Skeletal muscle satellite cell (primary cell): ENCODE results near the gene DDHD1.
A peak's percentile ranks its signal among the peaks of the same experiment; 100 is the strongest.
"Not testable (repeated sequence)": the region's sequence is repeated elsewhere in the genome, so short reads cannot be mapped to it uniquely, and the experiment has no call there.

Experiments
- H3K27me3 ChIP-seq: 2 replicates; pipeline ENCODE4 v1.7.0; 2013; ENCODE audit warnings: low read length; ENCODE audit not compliant: control insufficient read depth, insufficient read depth
- H3K36me3 ChIP-seq: 2 replicates; pipeline ENCODE4 v1.7.0; 2013; ENCODE audit warnings: mild to moderate bottlenecking, control low read depth, low read length; ENCODE audit not compliant: insufficient read depth
- H3K4me1 ChIP-seq: 2 replicates; pipeline ENCODE4 v1.7.0; 2013; ENCODE audit warnings: low read length; ENCODE audit not compliant: control insufficient read depth, insufficient read depth
- H3K4me2 ChIP-seq: 2 replicates; pipeline ENCODE4 v1.7.0; 2013; ENCODE audit warnings: mild to moderate bottlenecking, low read length
- H3K4me3 ChIP-seq: 2 replicates; pipeline ENCODE4 v1.7.0; 2013; ENCODE audit warnings: low read length
- H3K9ac ChIP-seq: 2 replicates; pipeline ENCODE4 v1.7.0; 2013; ENCODE audit warnings: mild to moderate bottlenecking, low read depth, low read length, moderate library complexity
- H3K9me3 ChIP-seq: replicated peaks from 2 replicates; pipeline ENCODE4 v1.7.0; 2013; ENCODE audit warnings: mild to moderate bottlenecking, control low read depth, low read length

Gene DDHD1

DNA sequence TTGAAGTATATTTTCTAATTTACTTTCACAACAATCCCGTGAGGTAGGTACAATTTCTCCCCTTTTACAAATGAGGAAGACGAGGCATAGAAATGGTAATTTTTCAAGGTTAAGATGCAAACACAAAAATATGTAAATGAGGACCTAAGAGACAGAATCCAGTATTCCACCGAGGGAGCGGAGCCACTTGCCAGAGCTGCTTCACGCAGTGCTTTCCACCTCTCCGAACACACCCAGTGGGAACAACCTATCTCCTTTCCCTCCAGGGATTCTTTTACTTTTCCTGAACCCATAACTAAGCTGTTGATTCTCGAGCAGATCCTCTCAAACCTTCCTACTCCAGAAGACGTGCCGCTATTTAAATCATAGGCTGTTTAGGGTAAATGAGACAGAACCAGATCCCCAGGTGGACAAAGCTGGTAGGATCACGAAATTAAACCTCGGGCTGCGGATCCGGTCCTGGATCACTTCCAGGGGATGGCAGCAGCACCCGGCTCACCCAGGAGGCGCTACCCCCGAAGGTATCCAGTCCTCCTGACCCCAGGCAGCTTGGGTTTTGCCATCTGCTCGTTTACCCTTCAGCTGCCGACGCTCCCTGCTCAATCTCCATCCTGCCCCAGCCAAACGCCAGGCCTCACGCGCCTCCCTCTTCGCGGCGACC lies 1.5 kb downstream of the DDHD1 start:
- Histone ChIP-seq H3K36me3 (no peaks in the 10 kb centered on the region), H3K4me3 (peak overlapping the region; percentile 93), H3K27me3 (no peaks in the 10 kb centered on the region), H3K4me1 (peaks cover 6% of the 10 kb centered on the region), H3K9me3 (no peaks in the 10 kb centered on the region), H3K4me2 (peak overlapping the region; percentile 86), H3K9ac (peak overlapping the region; percentile 82)

DNA sequence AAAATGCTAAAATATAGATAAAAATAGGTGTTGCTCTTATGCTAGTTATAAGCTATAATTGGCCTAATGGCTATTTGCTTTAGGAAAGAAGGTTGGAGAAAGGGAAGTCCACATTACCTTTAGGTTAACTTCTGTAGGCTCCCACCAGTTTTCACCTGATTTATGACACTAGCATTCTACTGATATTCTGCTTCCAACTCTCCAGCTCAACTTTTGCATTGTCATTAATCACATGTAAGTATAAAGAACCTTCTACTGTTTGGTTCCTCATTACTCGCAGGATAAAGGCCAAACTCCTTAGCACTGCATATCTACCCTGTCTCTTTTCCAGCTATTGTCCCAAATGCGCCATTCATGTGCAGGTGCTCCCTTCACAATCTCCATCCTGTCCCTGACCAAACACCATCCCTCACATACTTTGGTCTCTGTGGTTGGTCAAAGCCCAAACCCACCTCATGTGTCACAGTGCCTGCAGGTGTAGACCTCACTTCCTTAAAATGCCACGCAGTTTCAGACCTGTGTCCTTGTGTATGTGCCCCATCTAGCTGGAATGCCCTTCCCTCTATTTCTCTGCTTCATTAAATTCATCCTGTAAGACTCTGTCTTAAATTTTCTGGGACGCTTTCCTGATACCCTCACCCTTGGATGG lies 3.3 kb downstream of the DDHD1 start:
- H3K4me3 ChIP-seq, result no peak overlapping the region
- H3K4me1 ChIP-seq, result peaks cover 6% of the 10 kb centered on the region

DNA sequence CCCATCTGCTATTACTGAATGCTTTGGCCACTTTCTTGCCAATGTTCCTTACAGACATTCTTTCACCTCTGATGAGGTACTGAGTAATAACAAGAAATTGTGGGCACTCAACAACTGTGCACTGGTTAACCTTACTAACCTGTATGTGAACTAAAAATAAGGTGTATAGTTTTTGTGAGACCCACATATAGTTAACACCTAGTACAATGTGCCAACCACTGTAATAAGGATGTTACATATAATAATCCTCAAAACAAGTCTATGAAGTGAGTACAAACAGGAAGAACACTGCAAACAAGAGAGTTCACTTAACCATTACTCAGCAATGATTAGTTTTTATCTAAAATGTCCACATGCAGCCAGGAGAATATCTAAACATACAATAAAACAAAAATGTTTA lies 4.5 kb downstream of the DDHD1 start:
- Histone ChIP-seq H3K4me1 (peaks cover 6% of the 10 kb centered on the region), H3K4me2 (no peak overlapping the region), H3K27me3 (no peaks in the 10 kb centered on the region), H3K9me3 (no peaks in the 10 kb centered on the region), H3K4me3 (no peak overlapping the region), H3K9ac (no peak overlapping the region), H3K36me3 (no peaks in the 10 kb centered on the region)

More for the DNA sequence above, 3.3 kb downstream of the DDHD1 start:
- no peaks in the 10 kb centered on the region for H3K9me3 ChIP-seq
- no peaks in the 10 kb centered on the region for H3K36me3 ChIP-seq
- no peaks in the 10 kb centered on the region for H3K27me3 ChIP-seq
- H3K9ac ChIP-seq, result no peak overlapping the region
- no peak overlapping the region for H3K4me2 ChIP-seq

DNA sequence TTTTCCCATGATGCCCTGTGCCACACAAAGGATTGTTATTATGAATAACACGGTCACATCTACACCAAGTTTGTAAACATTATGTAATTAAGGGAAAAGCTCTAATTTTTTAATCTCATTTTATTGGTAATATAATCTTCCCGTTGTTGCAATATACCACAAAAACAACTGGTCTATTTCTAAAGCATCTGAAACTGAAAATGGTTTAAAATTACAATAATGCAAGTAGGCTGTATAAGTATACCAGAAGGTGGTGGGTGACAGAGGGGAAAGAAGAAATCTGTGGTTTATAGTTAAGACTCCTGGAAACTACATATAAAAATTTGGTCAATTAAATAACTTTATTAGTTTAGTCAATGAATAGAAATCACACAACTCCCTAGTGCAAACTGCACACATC lies 5.2 kb downstream of the DDHD1 start:
- Histone ChIP-seq H3K4me3 (no peak overlapping the region), H3K36me3 (no peaks in the 10 kb centered on the region), H3K4me1 (peaks cover 6% of the 10 kb centered on the region), H3K9me3 (no peaks in the 10 kb centered on the region), H3K4me2 (no peak overlapping the region), H3K27me3 (no peaks in the 10 kb centered on the region), H3K9ac (no peak overlapping the region)

DNA sequence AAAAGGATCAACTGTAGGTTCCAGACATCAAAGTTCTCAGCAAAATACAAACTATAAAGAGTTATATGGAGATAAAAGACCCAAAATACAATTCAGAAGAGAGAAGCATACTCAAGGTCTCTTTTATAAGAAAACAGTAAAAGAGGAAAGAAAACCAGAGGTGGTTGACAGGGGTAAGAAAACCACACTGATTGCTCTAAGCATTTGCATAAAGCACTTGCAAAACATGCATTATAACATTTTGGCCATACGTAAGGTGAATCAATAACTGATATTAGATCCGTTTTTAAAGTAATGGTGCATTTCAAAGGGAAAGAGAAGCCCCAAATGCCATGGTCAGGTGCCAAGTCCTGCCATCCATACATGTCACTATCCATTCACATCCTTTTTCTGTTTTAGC lies 5.9 kb downstream of the DDHD1 start:
- Histone ChIP-seq H3K4me2 (no peak overlapping the region), H3K27me3 (no peaks in the 10 kb centered on the region), H3K4me1 (peaks cover 6% of the 10 kb centered on the region), H3K9ac (no peak overlapping the region), H3K36me3 (no peaks in the 10 kb centered on the region), H3K4me3 (no peak overlapping the region), H3K9me3 (no peaks in the 10 kb centered on the region)

DNA sequence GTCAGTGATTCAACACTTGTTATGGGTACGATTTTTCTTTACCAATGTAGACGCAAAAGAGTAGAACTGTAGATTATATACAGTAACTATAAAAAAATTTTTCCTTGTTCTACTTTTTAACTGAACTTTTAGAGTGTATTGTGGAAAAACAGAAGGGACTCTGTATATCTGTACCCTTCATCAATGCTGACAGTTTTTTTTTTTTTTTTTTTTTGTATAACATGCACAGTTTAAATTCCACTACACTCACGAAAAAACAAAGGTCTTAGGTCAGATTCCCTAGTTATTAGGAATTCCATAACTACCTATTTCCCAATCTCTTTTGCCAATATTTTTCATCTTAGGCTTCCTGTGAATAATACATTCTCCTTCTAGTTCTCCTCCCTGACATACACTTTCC lies 6.4 kb downstream of the DDHD1 start:
- Histone ChIP-seq H3K4me3 (no peak overlapping the region), H3K36me3 (no peaks in the 10 kb centered on the region), H3K9me3 (no peaks in the 10 kb centered on the region), H3K4me2 (no peak overlapping the region), H3K4me1 (peaks cover 6% of the 10 kb centered on the region), H3K9ac (no peak overlapping the region), H3K27me3 (no peaks in the 10 kb centered on the region)

DNA sequence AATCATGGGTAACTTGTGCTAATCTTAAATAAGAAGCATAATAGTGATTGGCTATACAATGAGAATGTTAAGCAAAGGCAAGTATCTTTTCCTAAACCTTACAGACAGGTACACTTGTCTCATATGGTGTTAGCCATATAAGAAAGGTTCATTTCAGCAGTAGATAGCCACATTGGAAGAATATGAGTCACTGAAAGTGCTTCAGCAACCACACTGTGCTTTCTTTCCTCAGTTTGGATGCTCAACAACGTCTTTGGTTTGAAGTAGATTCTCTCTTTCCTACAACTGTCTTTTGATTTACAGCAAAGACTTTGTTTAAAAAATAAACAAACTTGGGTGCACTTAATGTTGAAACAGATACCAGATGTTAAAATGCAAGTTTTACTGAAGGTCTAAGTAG lies 8.9 kb downstream of the DDHD1 start:
- Histone ChIP-seq H3K36me3 (no peaks in the 10 kb centered on the region), H3K9ac (no peak overlapping the region), H3K9me3 (peaks cover 4% of the 10 kb centered on the region), H3K27me3 (no peaks in the 10 kb centered on the region), H3K4me3 (no peak overlapping the region), H3K4me1 (no peaks in the 10 kb centered on the region), H3K4me2 (no peak overlapping the region)

DNA sequence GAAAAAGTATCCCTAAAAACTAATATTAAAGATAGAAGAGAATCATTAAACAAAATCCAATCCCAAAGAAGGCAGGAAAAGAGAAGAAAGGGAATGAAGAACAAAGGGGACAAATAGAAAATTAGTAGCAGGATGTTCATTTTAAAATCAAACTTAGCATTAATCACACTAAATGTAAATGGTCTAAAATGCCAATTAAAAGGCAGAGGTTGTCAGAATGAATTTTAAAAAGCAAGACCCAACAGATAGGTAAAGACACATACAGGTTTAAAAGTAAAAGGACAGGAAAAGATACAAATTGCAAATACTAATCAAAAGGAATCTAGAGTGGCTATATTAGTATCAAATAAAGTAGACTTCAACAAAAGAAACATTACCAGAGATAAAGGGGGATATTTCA lies 12.5 kb downstream of the DDHD1 start:
- Histone ChIP-seq H3K36me3 (no peaks in the 10 kb centered on the region), H3K4me3 (no peak overlapping the region), H3K4me2 (no peak overlapping the region), H3K9ac (no peak overlapping the region), H3K4me1 (no peaks in the 10 kb centered on the region), H3K9me3 (peaks cover 4% of the 10 kb centered on the region), H3K27me3 (no peaks in the 10 kb centered on the region)

DNA sequence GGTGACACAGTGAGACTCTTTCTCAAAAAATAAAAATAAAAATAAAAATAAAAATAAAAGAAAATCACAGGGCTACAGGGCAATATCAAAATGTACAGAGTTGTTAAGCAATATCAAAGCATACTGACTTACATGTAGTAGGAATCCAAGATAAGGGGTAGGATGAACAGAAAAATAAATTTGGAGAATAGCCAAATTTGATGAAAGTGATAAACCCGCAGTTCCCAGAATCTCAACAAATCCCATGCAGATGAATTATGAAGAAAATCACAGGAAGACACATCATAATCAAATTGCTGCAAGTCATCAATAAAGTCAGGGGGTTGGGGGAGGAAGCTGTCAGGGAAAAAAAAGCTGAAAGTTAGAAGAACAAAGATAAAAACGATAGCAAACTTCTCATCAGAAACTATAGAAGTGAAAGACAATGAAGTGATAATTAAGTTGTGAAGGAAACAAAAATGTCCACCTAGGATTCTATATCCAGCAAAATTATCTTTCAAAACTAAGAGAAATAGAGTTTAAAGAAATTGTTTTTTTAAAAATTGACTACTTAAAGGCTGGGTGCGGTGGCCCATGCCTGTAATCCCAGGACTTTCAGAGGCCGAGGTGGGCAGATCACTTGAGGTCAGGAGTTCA lies 15.4 kb downstream of the DDHD1 start:
- no peaks in the 10 kb centered on the region for H3K27me3 ChIP-seq
- H3K9me3 ChIP-seq, result peaks cover 4% of the 10 kb centered on the region
- H3K9ac ChIP-seq, result no peak overlapping the region
- H3K4me1 ChIP-seq, result no peaks in the 10 kb centered on the region
- H3K4me2 ChIP-seq, result no peak overlapping the region
- H3K4me3 ChIP-seq, result no peak overlapping the region
- no peaks in the 10 kb centered on the region for H3K36me3 ChIP-seq

DNA sequence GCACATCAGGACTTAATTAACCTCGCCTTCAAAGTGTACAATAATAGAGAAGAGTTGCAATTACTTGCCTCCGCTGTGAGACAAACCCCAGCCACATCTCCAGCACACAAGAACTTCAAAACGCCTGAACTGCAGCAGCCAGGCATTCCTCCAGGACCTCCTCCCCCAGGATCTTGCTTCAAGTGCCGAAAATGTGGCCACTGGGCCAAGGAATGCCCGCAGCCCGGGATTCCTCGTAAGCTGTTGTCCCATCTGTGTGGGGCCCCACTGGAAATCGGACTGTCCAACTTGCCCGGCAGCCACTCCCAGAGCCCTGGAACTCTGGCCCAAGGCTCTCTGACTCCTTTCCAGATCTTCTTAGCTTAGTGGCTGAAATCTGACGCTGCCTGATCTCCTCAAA lies 22.6 kb downstream of the DDHD1 start:
- not testable (repeated sequence) for H3K4me3 ChIP-seq

DNA sequence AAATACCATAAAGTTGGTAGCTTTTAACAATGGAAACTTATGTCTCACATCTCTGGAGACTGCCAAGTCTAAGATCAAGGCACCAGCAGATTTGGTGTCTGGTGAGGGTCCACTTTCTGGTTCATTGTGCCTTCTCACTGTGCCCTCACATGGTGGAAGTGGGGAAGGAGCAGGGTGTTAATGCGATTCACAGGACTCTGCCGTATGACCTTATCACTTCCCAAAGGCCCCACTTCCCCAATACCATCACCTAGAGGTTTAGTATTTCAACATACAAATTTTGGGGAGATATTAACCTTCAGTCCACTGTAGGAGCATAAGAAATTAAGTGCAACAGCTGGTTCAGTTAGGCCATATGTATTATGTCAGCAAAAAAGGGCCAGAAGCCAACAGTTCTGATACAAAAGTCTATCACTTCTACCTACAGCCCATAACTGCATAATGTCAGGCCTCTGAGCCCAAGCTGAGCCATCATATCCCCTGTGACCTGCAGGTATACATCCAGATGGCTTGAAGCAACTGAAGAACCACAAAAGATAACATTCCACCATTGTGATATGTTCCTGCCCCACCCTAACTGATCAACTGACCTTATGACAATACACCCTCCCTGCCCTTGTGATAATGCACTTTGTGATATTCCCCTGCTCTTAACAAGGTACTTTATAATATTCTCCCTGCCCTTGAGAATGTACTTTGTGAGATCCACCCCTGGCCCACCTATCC lies 24.7 kb downstream of the DDHD1 start:
- no peak overlapping the region for H3K4me3 ChIP-seq

More for the DNA sequence above, 22.6 kb downstream of the DDHD1 start:
- not testable (repeated sequence) for H3K4me1 ChIP-seq, H3K36me3 ChIP-seq, H3K9me3 ChIP-seq, H3K9ac ChIP-seq, H3K4me2 ChIP-seq, H3K27me3 ChIP-seq

More for the DNA sequence above, 24.7 kb downstream of the DDHD1 start:
- H3K4me1 ChIP-seq, result peaks cover 9% of the 10 kb centered on the region
- no peaks in the 10 kb centered on the region for H3K9me3 ChIP-seq
- no peaks in the 10 kb centered on the region for H3K36me3 ChIP-seq
- no peak overlapping the region for H3K4me2 ChIP-seq
- H3K27me3 ChIP-seq, result no peaks in the 10 kb centered on the region
- no peak overlapping the region for H3K9ac ChIP-seq
